Neuron (in vitro differentiated cells): Measurements from ENCODE around the gene PDZD2.
"Not testable (repeated sequence)": the region's sequence is repeated elsewhere in the genome, so short reads cannot be mapped to it uniquely, and the experiment has no call there.

Experiments
- H2AFZ ChIP-seq: one replicate; pipeline ENCODE4 v1.6.1; 2013; ENCODE audit warnings: low read depth, mild to moderate bottlenecking, inconsistent platforms, low read length, moderate library complexity
- H3K27me3 ChIP-seq: one replicate; pipeline ENCODE4 v1.6.1; 2013; ENCODE audit warnings: low read length; ENCODE audit not compliant: insufficient read depth
- H3K36me3 ChIP-seq: one replicate; pipeline ENCODE4 v1.6.1; 2013; ENCODE audit warnings: low read length; ENCODE audit not compliant: insufficient read depth
- H3K4me1 ChIP-seq: one replicate; pipeline ENCODE4 v1.6.1; 2013; ENCODE audit warnings: low read length; ENCODE audit not compliant: insufficient read depth
- H3K4me3 ChIP-seq: 2 replicates; pipeline ENCODE4 v1.5.1; 2013; ENCODE audit warnings: mild to moderate bottlenecking, low read length, moderate library complexity
- H3K9me3 ChIP-seq: one replicate; pipeline ENCODE4 v1.6.1; 2013; ENCODE audit warnings: low read length

Gene PDZD2

GRCh38 chr5:31771500-31771899, 132.6 kb downstream of the PDZD2 start:
- H2AFZ ChIP-seq = no peak overlapping the region
- no peaks in the 10 kb centered on the region for H3K9me3 ChIP-seq
- H3K4me1 ChIP-seq = peaks cover 9% of the 10 kb centered on the region
- no peaks in the 10 kb centered on the region for H3K27me3 ChIP-seq
- H3K4me3 ChIP-seq = no peak overlapping the region
- H3K36me3 ChIP-seq = no peaks in the 10 kb centered on the region

GRCh38 chr5:31776294-31776693, 137.4 kb downstream of the PDZD2 start:
- not testable (repeated sequence) for H2AFZ ChIP-seq, H3K9me3 ChIP-seq, H3K4me3 ChIP-seq, H3K27me3 ChIP-seq, H3K36me3 ChIP-seq, H3K4me1 ChIP-seq

GRCh38 chr5:31776976-31777651, 138.2 kb downstream of the PDZD2 start:
- Histone ChIP-seq H3K4me3 (no peak overlapping the region), H3K4me1 (no peaks in the 10 kb centered on the region), H2AFZ (no peak overlapping the region), H3K27me3 (no peaks in the 10 kb centered on the region), H3K36me3 (no peaks in the 10 kb centered on the region), H3K9me3 (no peaks in the 10 kb centered on the region)

- Histone ChIP-seq H3K4me1 (no peaks in the 10 kb centered on the region), H3K9me3 (no peaks in the 10 kb centered on the region), H3K27me3 (no peaks in the 10 kb centered on the region), H3K4me3 (no peak overlapping the region), H3K36me3 (no peaks in the 10 kb centered on the region), H2AFZ (no peak overlapping the region)
These were observed 142.8 kb downstream of the PDZD2 start for GRCh38 chr5:31781772-31782171.

GRCh38 chr5:31783086-31783645, 144.2 kb downstream of the PDZD2 start:
- H3K4me3 ChIP-seq = no peak overlapping the region
- H3K36me3 ChIP-seq = no peaks in the 10 kb centered on the region
- no peaks in the 10 kb centered on the region for H3K4me1 ChIP-seq
- H2AFZ ChIP-seq = no peak overlapping the region
- no peaks in the 10 kb centered on the region for H3K9me3 ChIP-seq
- no peaks in the 10 kb centered on the region for H3K27me3 ChIP-seq

GRCh38 chr5:31783731-31784130, 144.8 kb downstream of the PDZD2 start:
- Histone ChIP-seq H3K9me3 (no peaks in the 10 kb centered on the region), H3K4me1 (no peaks in the 10 kb centered on the region), H3K4me3 (no peak overlapping the region), H2AFZ (no peak overlapping the region), H3K27me3 (no peaks in the 10 kb centered on the region), H3K36me3 (no peaks in the 10 kb centered on the region)

- H3K4me3 ChIP-seq = no peak overlapping the region
- H3K36me3 ChIP-seq = no peaks in the 10 kb centered on the region
- no peaks in the 10 kb centered on the region for H3K9me3 ChIP-seq
- no peaks in the 10 kb centered on the region for H3K27me3 ChIP-seq
- H2AFZ ChIP-seq = no peak overlapping the region
- H3K4me1 ChIP-seq = no peaks in the 10 kb centered on the region
These were observed 147.2 kb downstream of the PDZD2 start for GRCh38 chr5:31786090-31786631.

GRCh38 chr5:31794009-31794408, 155.1 kb downstream of the PDZD2 start:
- no peaks in the 10 kb centered on the region for H3K4me1 ChIP-seq
- no peaks in the 10 kb centered on the region for H3K9me3 ChIP-seq
- no peaks in the 10 kb centered on the region for H3K36me3 ChIP-seq
- H3K27me3 ChIP-seq = no peaks in the 10 kb centered on the region
- no peak overlapping the region for H3K4me3 ChIP-seq
- no peak overlapping the region for H2AFZ ChIP-seq

GRCh38 chr5:31798168-31798567, 159.2 kb downstream of the PDZD2 start:
- Histone ChIP-seq H3K4me3 (no peak overlapping the region), H3K27me3 (no peaks in the 10 kb centered on the region), H3K36me3 (no peaks in the 10 kb centered on the region), H3K9me3 (no peaks in the 10 kb centered on the region), H2AFZ (no peak overlapping the region), H3K4me1 (no peaks in the 10 kb centered on the region)

GRCh38 chr5:31800351-31800750, 161.4 kb downstream of the PDZD2 start:
- Histone ChIP-seq H3K9me3 (no peaks in the 10 kb centered on the region), H3K4me1 (no peaks in the 10 kb centered on the region), H3K4me3 (no peak overlapping the region), H3K36me3 (no peaks in the 10 kb centered on the region), H3K27me3 (no peaks in the 10 kb centered on the region), H2AFZ (no peak overlapping the region)

GRCh38 chr5:31805785-31806400, 167.0 kb downstream of the PDZD2 start:
- Histone ChIP-seq H3K9me3 (no peaks in the 10 kb centered on the region), H3K36me3 (no peaks in the 10 kb centered on the region), H3K4me3 (no peak overlapping the region), H3K4me1 (peaks cover 7% of the 10 kb centered on the region), H3K27me3 (no peaks in the 10 kb centered on the region), H2AFZ (no peak overlapping the region)

- Histone ChIP-seq H3K36me3 (no peaks in the 10 kb centered on the region), H3K4me3 (no peak overlapping the region), H3K27me3 (no peaks in the 10 kb centered on the region), H3K9me3 (no peaks in the 10 kb centered on the region), H3K4me1 (peaks cover 7% of the 10 kb centered on the region), H2AFZ (no peak overlapping the region)
These were observed 167.6 kb downstream of the PDZD2 start for GRCh38 chr5:31806561-31806960.

- H3K4me3 ChIP-seq = no peak overlapping the region
- H3K4me1 ChIP-seq = peaks cover 7% of the 10 kb centered on the region
- no peak overlapping the region for H2AFZ ChIP-seq
- no peaks in the 10 kb centered on the region for H3K36me3 ChIP-seq
- H3K27me3 ChIP-seq = no peaks in the 10 kb centered on the region
- no peaks in the 10 kb centered on the region for H3K9me3 ChIP-seq
These were observed 169.0 kb downstream of the PDZD2 start for GRCh38 chr5:31807789-31808540.
